ES-I3 (cell line): ENCODE data around the gene POP5.

ENCODE experiments used
- H3K36me3 ChIP-seq: 2 replicates; pipeline ENCODE4 v1.6.1; 2013; ENCODE audit warnings: mild to moderate bottlenecking, low read length, control low read depth, moderate library complexity; ENCODE audit not compliant: insufficient read depth
- H3K4me1 ChIP-seq: 2 replicates; pipeline ENCODE4 v1.6.1; 2013; ENCODE audit warnings: mild to moderate bottlenecking, control low read depth, low read length; ENCODE audit not compliant: insufficient read depth
- H3K9ac ChIP-seq: 2 replicates; pipeline ENCODE4 v1.6.1; 2013; ENCODE audit warnings: low read depth, mild to moderate bottlenecking, low read length, moderate library complexity
- H3K9me3 ChIP-seq: 2 replicates; pipeline ENCODE4 v1.6.1; 2013; ENCODE audit warnings: mild to moderate bottlenecking, low read length, moderate library complexity; ENCODE audit not compliant: control insufficient read depth, insufficient read depth

Gene POP5

DNA sequence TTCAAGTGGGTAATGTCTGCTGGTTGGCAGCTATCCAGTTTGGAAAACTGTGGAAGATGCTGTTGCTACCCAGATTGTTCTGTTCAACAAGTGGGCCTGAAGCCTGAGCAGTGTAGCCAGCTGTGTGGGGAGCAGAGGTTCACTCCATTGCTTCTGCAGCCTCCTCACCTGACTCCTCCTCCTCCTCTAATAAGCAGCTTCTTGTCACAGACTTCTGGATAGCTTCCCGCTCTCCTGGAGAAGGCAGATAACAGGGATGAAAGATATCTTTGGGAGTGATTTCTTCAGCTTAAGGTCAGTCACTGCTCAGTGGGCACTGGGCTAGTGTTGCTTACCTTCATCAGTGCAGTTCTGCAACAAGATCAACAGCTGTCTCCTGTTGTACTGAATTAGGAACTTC lies 2.0 kb downstream of the POP5 start:
- Histone ChIP-seq H3K36me3 (peaks cover 27% of the 10 kb centered on the region), H3K9ac (no peak overlapping the region), H3K4me1 (no peaks in the 10 kb centered on the region), H3K9me3 (no peaks in the 10 kb centered on the region)

DNA sequence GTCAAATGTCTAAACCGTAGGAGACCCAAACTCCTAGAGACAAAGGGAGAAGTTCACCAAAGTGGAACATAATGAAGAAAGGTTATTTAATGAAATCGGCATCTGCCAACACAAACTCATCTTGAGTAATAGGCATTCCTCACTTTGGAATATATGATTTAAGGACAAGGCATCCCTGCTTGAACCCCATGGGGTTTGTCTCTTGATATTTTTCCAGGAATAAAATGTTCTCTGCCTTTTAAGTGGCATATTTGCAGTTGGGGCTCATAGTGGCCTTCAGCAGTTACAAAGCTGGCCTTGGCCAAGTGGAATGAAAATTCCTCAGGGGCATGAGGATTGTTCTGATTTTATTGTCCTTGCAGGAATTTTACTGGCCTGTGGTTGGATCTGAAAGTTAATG lies 7.1 kb downstream of the POP5 start:
- Histone ChIP-seq H3K4me1 (no peaks in the 10 kb centered on the region), H3K36me3 (peaks cover 39% of the 10 kb centered on the region), H3K9me3 (no peaks in the 10 kb centered on the region), H3K9ac (no peak overlapping the region)

DNA sequence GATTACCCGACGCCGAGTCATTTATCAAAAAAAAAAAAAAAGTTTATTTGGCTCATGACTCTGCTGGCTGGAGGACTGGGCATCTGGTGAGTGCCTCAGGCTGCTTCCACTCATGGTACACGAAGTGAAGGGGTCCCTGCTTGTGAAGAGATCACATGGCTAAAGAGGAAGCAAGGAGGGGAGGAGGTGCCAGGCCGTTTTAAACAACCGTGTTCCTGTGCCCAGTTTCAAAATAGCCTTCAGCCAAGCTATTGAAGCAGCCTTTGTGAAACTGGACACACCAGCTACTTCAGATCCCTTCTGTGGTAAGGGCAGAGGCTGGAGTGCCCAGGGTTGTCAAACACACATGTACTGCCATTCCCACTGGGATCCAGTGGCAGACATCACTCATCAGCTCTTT lies 7.6 kb downstream of the POP5 start:
- H3K9me3 ChIP-seq: no peaks in the 10 kb centered on the region
- H3K9ac ChIP-seq: no peak overlapping the region
- H3K36me3 ChIP-seq: peaks cover 40% of the 10 kb centered on the region
- no peaks in the 10 kb centered on the region for H3K4me1 ChIP-seq

DNA sequence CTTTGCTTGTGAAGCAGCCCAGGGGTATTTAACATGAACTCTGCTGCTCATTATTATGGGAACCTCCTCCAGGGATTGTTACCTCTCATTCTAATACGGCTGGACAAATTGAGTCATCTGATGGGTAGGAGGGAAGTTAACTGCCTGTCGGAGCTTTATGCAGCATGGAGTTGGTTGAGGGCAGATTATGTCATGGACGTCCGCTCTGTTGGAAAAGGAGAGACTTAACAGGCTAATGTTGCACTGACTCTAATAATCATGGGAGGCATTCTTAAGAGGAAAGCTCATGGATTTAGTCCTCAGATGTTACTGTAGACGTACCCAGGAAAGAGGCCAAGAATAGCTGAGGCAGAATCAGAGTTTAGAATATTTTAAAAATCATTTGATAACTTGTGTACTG lies 9.9 kb downstream of the POP5 start:
- Histone ChIP-seq H3K4me1 (no peaks in the 10 kb centered on the region), H3K36me3 (peaks cover 34% of the 10 kb centered on the region), H3K9me3 (no peaks in the 10 kb centered on the region), H3K9ac (no peak overlapping the region)

DNA sequence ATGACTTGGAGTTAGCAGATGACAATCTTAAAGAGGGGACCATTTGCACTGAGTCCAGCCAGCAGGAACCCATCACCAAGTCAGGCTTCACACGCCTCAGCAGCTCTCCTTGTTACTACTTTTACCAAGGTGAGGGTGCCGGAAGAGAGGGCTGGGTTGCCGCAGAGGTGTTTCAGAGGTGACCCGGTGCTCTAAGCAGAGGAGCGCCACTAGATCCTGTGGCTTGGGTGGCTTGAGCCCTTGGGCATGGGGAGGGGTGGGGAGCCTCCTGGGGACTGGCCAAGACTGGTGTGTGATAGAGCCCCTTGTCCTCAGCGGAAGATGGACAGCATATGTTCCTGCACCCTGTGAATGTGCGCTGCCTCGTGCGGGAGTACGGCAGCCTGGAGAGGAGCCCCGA lies 17.7 kb downstream of the POP5 start:
- Histone ChIP-seq H3K36me3 (peaks cover 48% of the 10 kb centered on the region), H3K9ac (no peak overlapping the region)

DNA sequence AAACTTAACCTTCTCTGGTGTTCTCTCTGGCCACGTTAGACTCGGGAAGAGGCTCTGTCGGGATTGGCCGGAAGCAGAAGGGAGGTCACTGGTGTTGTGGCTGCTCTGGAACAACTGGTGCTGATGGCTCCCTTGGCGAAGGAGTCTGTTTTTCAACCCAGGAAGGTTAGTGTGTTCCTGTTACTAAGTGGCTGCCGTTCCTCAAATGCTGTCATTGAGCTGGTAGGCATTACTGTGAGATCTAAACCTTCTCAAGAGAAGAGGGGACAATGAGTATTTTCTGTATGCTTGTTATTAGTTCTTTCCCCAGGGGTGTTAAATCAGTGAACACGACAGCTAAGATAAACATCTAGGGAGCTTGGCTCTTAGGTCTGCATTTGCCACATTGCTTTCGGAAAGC lies 18.3 kb downstream of the POP5 start:
- Histone ChIP-seq H3K9ac (no peak overlapping the region), H3K36me3 (peaks cover 48% of the 10 kb centered on the region), H3K9me3 (no peaks in the 10 kb centered on the region), H3K4me1 (no peaks in the 10 kb centered on the region)

More for the DNA sequence above, 17.7 kb downstream of the POP5 start:
- no peaks in the 10 kb centered on the region for H3K9me3 ChIP-seq
- H3K4me1 ChIP-seq: no peaks in the 10 kb centered on the region

DNA sequence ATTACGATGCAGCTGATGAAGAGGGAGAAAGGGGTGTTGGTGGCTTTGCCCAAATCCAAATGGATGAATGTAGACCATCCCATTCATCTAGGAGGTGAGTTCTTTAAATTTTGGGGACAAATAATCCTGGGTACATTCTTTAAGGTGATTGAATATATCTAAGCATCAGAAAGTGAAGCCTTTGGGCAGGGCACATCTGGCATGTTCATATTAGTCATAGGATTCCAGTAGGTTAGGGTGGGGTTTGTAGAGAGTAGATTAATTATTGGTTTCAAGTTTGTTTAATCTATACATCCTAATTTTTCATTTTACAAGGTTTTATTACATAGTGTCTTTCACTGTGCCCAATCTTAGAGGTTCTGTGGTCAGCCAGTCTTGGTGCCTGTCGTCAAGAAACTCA lies 23.6 kb downstream of the POP5 start:
- no peak overlapping the region for H3K9ac ChIP-seq
- no peaks in the 10 kb centered on the region for H3K4me1 ChIP-seq
- H3K36me3 ChIP-seq: peaks cover 27% of the 10 kb centered on the region
- no peaks in the 10 kb centered on the region for H3K9me3 ChIP-seq

DNA sequence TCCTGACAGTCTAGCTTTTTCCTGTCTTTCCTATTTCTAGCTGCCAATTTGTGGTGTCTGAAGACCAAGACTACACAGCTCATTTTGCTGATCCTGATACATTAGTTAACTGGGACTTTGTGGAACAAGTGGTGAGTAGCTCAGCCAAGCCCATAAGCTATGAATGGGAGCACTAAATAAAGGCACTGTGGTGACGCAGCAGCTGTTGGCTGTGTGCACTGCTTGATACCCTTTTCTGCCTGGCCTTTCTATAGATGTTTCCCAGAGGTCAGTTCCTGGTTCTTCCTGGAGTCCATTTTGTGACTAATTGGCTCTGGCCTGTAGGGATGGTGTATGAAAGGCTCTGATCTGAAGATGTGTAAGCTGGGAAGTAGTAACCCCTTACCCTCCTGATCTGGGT lies 26.5 kb downstream of the POP5 start:
- no peak overlapping the region for H3K9ac ChIP-seq
- H3K4me1 ChIP-seq: no peaks in the 10 kb centered on the region
- peaks cover 18% of the 10 kb centered on the region for H3K36me3 ChIP-seq
- H3K9me3 ChIP-seq: no peaks in the 10 kb centered on the region

DNA sequence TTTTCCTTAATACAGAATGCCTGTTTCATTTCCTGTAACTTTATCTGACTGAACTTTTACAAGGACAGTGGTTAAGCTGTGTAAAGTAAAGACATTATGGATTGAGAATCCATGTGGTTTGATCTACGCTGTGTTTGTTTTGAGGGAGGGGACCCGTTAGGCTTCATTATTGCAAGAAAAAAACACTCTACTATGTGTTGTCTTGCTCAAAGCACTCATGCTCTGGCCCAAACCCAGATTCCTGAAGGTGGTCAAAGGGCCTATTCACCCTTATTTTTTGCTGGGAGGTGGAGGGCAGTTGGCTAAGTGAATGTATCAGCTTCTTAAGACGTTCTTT lies 35.2 kb downstream of the POP5 start:
- peaks cover 21% of the 10 kb centered on the region for H3K36me3 ChIP-seq
- H3K9me3 ChIP-seq: no peaks in the 10 kb centered on the region
- no peaks in the 10 kb centered on the region for H3K4me1 ChIP-seq
- H3K9ac ChIP-seq: no peak overlapping the region

DNA sequence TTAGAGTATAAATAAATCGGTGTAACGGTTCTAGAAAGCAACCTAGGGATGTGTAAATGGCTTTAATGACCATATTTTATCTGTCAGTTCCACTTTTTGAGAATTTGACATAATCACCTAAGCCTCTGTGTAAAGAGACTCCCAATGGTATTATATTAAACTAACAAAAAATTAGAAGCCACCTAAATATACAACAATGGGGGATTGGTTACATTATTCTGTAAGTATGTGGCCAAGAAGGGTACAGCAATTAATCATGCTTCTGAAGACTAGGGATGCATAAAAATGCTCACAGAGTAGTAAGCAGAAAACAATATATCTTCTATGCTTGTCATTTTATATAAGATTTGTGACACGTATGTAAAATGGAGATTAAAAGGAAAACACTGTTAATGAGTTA lies 36.5 kb downstream of the POP5 start:
- H3K36me3 ChIP-seq: peaks cover 21% of the 10 kb centered on the region
- no peak overlapping the region for H3K9ac ChIP-seq
- H3K9me3 ChIP-seq: no peaks in the 10 kb centered on the region
- H3K4me1 ChIP-seq: no peaks in the 10 kb centered on the region

DNA sequence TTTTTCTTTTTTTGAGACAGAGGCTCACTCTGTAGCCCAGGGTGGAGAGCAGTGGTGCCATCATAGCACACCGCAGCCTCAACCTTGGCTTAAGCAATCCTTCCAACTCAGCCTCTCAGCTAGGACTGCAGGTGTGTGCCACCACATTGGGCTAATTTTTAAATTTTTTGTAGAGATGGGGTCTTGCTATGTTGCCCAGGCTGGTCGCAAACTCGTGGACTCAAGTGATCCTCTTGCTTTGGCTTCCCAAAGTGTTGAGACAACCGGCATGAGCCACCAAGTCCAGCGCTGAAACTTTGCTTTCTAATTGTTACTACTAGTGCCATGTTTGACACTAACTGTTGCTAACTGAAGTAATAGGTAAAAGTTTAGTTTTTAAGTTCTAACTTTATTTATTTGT lies 39.0 kb downstream of the POP5 start:
- Histone ChIP-seq H3K9me3 (no peaks in the 10 kb centered on the region), H3K9ac (no peak overlapping the region), H3K36me3 (peaks cover 4% of the 10 kb centered on the region), H3K4me1 (peaks cover 12% of the 10 kb centered on the region)

DNA sequence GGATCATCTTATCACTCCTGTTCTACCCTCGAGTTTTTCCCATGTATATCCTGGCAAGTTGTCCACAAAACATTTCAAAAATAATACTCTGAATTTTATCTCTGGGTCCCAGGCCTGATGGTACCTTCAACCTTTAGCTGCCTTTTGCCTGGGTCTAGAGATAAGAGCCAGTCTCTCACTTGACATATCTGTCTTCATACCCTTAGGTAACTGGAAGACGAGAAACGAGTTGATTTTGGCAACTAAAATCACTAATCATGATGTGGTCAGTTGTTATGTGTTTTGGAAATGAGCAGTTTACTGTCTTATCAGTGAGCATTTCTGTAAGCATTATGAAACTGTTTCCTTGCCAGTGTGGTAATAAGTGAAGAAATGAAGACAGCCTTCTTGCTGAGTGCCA lies 40.8 kb downstream of the POP5 start:
- Histone ChIP-seq H3K36me3 (no peaks in the 10 kb centered on the region; the same call in none of the 2 replicates), H3K9me3 (no peaks in the 10 kb centered on the region), H3K9ac (no peak overlapping the region), H3K4me1 (peaks cover 25% of the 10 kb centered on the region)

DNA sequence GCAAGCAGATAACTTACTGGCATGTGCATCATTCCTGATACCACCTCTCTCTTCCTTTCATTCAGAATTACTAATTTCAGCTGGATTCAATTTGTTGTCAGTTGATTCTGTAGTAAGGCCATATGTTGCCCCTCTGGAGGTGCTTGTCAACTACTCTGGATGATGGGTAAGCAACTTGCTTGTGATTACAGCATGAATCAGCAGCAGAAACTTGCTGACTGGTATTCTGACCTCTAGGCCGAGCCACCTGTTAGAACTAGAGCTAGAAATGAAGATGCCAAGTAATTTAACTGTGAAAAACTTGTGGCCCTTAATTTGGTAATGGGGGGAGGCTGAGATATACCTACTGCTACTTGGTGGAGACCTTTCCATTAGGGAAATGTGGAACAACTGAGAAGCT lies 41.9 kb downstream of the POP5 start:
- Histone ChIP-seq H3K9me3 (no peaks in the 10 kb centered on the region), H3K36me3 (no peaks in the 10 kb centered on the region; the same call in none of the 2 replicates), H3K9ac (no peak overlapping the region), H3K4me1 (peaks cover 25% of the 10 kb centered on the region)

DNA sequence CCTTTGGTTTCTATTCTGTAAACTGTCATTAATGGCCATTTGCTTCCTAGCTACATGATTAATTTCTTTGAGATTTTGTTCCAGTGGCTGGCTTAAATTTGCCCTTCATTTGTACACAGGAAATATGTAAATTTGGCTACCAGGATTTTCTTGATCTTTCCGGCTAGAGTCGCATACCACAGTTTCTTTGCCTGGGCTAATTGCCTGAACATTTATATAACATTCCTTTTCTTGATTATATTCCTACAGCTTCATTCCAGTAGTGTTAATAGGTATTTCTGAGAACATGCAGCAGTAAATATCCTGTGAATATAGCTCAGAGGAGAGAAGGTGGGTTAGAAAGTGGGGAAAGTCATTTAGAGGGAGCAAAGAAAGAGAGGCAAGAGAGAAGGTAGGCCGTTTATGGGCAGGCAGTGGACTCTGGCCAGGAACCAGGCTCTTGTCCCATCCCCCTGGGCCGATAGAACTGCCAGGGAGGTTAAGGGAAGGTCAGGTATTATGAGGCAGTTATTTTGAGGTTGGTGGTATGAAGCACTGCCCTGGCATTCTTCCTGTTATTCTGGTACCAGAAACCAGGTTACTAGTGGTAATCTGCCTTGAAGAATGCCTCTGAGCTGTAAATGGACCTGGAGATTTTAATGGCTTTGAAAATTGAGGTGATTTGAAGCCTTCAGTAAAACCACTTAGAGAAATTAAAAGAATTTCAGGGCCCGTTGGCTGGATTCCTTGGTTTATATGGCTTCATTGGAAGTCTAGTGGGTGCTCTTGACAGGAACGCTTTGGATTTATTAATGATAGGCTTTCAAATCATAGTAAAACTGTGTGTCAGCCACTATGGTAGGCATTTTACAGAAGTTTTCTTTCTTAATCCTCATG lies 42.7 kb downstream of the POP5 start:
- Histone ChIP-seq H3K36me3 (no peaks in the 10 kb centered on the region; the same call in 1 of the 2 replicates), H3K9me3 (no peaks in the 10 kb centered on the region), H3K9ac (no peak overlapping the region), H3K4me1 (peaks cover 25% of the 10 kb centered on the region)

DNA sequence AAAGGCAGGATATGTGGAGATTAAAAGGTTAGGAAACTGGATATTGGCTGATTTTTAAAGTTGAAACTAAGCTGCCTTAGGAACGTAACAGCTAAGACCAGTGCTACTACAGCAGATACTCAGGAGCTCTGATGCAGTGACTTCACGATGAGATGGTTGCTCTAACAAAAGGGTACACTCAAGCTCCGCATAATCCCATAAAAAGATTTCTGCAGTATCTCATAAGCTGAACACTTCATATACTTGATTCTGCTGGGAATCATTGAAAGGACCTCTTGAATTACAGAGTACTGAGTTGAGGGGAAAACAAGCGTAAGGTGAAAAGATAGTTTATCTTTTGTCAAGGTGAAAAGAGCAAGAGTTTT lies 43.4 kb downstream of the POP5 start:
- H3K9ac ChIP-seq: peak overlapping the region; percentile 2; the same call in 1 of the 2 replicates
- peaks cover 25% of the 10 kb centered on the region for H3K4me1 ChIP-seq
- no peaks in the 10 kb centered on the region; the same call in 1 of the 2 replicates for H3K36me3 ChIP-seq
- H3K9me3 ChIP-seq: no peaks in the 10 kb centered on the region
